GM18505 (cell line): Measurements from ENCODE around the gene SMARCB1.
A peak's percentile ranks its signal among the peaks of the same experiment; 100 is the strongest.
"Not testable (repeated sequence)": the region's sequence is repeated elsewhere in the genome, so short reads cannot be mapped to it uniquely, and the experiment has no call there.

Experiments
- ATAC-seq: cut with Tn5 transposase; IDR thresholded peaks from one replicate; pipeline ENCODE4 v1.9.1; 2021; ENCODE audit not compliant: unreplicated experiment
- POLR2A ChIP-seq: IDR thresholded peaks from 4 replicates; pipeline ENCODE4 v1.6.1; 2011; ENCODE audit warnings: borderline replicate concordance; ENCODE audit not compliant: insufficient read depth, insufficient read length; ENCODE audit errors: extremely low read depth

The SMARCB1 gene

DNA sequence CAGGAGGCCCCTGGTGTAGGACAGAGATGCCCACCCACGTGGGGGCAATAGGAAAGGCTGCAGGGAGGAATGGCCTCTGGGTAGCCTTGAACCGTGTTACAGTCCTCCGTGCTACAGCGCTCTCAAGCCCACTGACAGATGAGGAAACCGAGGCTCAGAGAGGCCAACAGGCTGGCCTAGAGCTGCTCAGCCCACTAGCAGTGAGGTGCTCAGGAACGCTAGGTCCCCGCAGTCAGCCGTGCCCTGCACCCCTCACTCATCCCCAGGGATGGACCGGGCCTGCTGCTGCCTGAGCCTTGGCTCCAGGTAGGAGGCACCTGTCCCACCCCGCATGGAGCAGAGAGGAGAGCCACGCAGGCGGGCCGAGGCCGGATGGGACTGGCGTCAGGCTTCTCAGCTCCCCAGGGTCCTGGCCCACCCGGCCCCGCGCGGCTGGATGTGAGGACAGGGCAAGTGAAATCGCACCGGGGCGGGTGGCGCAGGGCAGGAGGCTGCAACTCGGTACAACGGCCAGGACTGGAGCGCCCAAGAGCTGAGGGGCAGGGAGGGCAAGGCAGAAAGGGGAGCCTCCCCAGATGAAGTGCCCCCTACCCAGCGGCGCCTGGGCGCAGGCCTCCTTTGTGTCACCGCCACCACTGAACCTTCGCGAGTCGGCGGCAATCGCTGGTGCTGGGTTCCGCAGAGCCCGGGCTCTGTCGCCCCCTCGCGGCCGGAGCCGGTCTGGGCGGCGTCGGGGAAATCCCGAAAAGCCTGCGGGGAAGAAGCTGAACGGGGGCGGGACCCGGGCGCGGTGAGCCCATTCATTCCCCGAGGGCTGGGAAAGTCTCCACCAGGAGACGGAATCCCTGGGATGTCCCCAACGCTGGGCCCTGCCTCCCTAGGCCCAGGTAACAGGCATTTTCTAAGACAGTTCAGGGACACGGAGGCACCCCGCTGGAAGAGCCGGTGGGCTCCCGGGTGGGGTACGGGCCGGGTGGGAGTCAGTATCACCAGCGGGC, 62.5 kb downstream of the SMARCB1 start:
- TF ChIP-seq POLR2A = no peak
- peak; percentile 62 for ATAC-seq

DNA sequence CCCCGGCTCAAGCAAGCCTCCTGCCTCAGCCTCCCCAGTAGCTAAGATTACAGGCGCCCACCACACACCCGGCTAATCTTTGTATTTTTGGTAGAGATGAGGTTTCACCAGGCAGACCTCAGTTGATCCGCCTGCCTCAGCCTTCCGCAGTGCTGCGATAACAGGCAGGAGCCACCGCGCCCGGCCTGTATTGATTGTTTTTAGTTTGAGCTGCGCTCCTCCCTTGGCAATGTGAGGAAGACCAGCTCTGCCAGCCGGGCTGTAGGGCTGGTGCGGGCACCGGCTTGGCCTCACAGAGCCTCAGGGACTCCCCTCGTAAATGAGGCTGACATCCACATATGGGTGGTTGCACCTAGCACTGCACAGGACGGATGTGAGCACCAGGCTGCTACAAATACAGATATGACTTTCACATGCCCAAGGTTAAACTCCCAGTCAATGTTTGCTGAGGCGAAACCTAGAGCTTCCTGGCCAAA, 63.4 kb downstream of the SMARCB1 start:
- no peak for ATAC-seq
- no peak for TF ChIP-seq POLR2A

DNA sequence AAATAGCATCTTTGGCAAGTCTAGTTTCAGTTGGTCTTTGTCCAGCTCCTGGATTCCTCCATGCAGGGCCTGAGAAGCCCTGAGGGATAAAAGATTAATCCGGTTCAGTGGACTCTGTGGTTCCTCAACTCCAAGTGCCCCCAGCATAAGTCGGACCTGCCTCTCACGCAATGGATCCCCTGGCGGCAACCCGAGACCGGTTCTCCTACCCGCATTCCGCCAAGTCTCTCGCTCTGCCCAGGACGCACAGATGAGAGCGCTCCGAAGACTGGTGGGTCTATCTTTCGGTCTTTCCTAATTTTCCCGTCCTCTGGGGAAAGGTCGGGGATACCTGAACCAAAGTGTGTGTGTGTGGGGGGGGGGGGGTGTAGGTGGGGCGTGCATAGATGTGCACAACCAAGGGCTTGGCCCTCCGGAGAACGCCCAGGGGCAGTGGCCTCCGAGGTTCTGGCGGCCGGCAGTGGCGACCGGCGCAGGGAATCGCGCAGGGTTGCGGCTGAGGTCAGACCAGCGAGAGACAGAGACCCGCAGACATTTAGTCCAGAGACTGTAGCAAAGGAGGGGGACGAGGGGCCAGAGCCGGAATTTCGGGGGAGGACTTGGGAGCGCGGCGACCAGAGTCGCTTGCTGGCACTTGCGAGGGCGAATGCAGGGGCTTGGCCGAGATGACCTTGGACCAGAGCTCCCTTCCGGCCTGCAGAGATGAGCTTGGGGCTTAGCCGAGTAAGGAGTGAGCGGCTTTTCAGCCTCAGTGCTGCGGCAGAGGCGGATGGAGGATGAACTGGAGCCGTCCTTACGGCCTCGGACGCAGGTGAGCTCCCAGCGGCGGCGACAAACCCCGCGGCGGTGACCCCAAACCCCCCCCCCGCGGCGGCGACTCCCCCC, 70.2 kb downstream of the SMARCB1 start:
- peak; percentile 35 for ATAC-seq
- TF ChIP-seq POLR2A = no peak

DNA sequence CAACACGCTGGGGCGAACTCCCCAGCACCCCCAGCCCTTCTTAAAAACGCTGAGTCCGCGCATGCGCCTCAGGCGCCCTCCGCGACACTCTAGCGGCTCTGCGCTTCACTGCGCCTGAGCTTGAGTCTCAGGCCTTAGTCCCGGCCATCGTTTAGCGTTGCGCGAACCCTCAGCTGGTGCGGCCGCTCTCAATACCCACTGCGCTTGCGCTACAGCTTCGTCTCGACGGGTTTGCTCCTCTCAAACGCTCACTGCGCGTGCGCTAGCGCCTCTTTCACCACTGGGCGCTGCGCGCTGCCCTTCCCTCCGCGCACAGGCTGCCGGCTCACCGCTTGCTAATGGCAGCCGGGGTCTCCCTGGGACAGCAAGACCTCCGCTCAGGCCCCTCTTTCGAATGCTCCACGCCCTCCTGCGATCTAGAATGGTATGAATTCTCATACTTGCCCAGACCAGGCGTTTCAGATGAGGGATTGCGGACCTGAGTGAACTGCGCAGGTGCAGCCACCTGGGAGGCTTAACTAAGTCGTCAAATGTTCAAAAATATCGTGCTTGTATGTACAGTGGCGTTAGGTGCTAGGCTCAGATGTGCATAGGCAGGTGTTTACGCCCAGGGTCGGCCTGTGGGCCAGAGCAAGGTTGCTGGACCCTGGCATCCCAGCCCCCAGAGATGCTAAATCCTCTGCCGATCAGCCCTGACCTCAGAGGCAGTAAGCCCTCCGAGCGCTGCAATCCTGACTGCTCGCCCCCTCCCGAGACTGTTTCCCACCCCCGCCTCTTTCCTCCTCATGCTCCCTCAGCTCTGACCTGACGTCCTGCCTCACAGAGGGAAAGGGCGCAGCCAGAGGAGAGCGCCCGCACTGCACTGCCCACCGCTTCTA, 71.1 kb downstream of the SMARCB1 start, which contains the start of gene SLC2A11:
SLC2A11 (plus strand) TSS at position 270 of the 878 bp plus-strand sequence; CDS start at position 395, 125 bp downstream.
- peak; percentile 96 for TF ChIP-seq POLR2A

DNA sequence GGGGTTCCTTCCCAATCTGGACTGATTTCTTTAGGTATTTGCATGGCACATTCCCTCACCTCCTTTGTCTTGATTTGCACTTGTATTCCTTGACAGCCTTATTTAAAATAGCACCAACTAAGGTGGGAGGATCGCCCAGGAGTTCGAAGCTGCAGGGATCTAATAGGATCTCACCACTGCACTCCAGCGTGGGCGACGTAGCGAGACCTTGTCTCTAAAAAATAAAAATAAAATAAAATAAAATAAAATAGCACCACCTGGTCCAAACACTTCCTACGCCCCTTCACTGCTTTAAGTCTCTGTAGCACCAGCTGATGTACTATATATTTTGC, 71.7 kb downstream of the SMARCB1 start:
- TF ChIP-seq POLR2A = no peak
- ATAC-seq = no peak

More for the DNA sequence above, 71.1 kb downstream of the SMARCB1 start, which contains the start of gene SLC2A11:
- ATAC-seq = peak; percentile 87

DNA sequence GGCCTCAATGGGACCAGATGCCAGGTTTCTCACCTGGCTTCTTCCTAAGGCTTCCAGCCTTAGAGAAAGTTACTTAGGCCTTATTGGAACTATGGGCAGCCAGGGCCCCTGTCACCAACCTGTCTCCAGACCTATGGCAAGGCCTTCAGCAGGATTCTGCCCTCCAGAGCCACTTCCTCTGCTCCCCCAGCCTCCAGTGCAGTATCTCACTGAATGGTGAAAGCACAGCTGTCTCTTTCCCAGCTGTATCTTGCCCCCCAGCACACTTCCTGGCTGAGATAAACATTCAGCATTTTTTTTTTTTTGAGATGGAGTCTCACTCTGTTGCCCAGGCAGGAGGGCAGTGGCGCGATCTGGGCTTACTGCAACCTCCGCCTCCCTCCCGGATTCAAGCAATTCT, 72.4 kb downstream of the SMARCB1 start:
- no peak for TF ChIP-seq POLR2A
- no peak for ATAC-seq

DNA sequence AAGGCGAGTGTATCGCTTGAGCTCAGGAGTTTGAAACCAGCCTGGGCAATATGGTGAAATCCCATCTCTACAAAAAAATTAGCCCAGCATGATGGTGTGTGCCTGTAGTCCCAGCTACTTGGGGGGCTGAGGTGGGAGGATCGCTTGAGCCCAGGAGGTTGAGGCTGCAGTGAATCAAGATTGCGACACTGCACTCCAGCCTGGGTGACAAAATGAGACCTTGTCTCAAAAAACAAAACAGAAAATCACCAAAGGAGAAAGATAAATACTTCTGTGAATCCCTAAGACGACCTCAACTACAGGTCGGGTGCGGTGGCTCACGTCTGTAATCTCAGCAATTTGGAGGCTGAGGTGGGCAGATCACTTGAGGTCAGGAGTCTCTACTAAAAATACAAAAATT, 73.4 kb downstream of the SMARCB1 start:
- ATAC-seq = not testable (repeated sequence)

DNA sequence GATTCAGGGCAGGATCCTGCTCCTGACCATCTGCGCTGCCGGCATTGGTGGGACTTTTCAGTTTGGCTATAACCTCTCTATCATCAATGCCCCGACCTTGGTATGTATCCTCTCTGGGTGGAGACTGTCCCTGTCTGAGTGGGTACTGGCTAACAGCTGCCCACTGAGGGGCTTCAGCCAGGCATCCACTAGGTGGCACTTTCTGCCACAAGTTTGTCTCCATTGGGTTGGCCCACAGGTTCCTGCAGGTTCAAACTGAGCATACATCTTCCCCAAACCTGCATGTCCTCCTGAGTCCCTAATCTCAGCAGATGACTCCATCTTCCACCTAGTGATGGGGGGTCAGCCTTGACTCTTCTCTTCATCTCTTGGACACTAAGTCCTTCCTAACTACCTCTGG, 75.3 kb downstream of the SMARCB1 start:
- no peak for TF ChIP-seq POLR2A
- no peak for ATAC-seq

DNA sequence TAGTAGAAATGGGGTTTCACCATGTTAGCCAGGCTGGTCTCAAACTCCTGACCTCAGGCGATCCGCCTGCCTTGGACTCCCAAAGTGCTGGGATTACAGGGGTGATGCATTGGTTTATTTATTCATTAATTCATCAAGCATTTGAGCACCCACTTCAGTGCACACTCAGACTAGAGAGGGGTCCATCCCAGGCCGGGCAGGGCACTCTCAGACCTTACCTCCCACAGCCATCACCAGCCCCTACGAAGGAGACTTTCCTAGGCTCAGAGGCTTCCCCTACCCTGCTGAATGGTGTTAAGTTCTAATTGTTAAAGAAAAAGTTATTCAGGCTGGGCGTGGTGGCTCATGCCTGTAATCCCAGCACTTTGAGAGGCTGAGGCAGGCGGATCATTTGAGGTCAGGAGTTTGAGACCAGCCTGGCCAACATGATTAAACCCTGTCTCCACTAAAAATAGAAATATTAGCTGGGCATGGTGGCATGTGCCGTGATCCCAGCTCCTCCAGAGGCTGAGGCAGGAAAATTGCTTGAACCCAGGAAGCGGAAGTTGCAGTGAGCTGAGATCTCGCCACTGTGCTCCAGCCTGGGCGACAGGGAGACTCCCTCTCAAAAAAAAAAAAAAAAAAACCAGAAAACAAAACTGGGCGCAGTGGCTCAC, 77.9 kb downstream of the SMARCB1 start:
- not testable (repeated sequence) for ATAC-seq

DNA sequence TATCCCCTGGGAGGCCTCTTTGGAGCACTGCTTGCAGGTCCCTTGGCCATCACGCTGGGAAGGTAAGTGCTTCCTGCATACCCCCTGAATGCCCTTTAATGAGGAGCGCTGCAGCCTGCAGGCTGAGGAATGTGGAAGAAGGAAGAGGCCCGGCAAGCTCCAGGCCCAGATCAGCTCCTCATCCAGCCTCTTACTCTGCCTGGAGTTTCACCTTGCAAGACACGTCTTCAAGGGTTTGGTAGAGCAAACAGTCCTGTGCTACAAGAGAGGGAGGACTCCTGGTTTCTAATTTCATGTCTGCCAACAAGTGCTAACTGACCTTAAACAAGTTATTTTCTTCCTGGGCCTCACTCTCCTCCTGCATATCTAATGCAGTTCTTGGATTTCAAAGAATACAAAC, 81.8 kb downstream of the SMARCB1 start:
- ATAC-seq = no peak
- no peak for TF ChIP-seq POLR2A

DNA sequence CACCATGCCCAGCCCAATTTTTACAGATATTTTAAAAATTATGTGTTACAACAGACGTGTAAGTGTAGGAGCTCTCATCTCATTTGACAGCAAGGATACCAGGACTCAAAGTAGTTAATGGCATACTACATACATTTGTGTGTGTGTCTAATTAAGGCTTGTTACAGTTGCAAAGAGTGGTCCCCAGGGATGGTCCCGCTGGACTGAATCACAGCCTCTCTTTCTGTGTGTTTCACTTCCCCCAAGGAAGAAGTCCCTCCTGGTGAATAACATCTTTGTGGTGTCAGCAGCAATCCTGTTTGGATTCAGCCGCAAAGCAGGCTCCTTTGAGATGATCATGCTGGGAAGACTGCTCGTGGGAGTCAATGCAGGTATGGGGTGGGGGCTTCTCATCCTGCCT, 88.1 kb downstream of the SMARCB1 start:
- no peak for ATAC-seq
- TF ChIP-seq POLR2A = no peak

DNA sequence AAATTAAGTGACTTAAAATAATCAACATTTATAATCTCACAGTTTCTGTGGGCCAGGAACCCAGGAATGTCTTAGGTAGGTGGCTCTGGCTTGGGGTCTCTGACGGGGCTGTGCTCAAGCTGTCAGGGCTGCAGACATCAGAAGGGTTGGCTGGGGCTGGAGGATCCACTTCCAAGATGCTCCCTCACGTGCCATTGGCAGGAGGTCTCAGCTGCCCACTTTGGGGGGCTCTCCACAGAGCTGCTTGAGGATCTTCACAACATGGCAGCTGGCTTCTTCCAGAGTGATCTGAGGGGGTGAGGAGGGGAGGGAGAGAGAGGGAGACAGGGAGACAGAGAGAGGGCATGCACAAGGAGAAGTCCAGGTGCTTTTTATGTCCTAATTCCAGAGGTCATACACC, 89.0 kb downstream of the SMARCB1 start:
- no peak for ATAC-seq
- TF ChIP-seq POLR2A = no peak
